Stimulated activated CD4-positive, alpha-beta T cell treated with anti-CD3 and anti-CD28 coated beads, Interleukin-1b, Interleukin-23, amount 100 ng/mL, for 48 hours (primary cell): ENCODE results near the gene CFAP68.

Experiments
- DNase-seq: peaks from one replicate; pipeline ENCODE4 v3.0.0-alpha.2; 2020

The CFAP68 gene, protein sequence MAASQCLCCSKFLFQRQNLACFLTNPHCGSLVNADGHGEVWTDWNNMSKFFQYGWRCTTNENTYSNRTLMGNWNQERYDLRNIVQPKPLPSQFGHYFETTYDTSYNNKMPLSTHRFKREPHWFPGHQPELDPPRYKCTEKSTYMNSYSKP

DNA sequence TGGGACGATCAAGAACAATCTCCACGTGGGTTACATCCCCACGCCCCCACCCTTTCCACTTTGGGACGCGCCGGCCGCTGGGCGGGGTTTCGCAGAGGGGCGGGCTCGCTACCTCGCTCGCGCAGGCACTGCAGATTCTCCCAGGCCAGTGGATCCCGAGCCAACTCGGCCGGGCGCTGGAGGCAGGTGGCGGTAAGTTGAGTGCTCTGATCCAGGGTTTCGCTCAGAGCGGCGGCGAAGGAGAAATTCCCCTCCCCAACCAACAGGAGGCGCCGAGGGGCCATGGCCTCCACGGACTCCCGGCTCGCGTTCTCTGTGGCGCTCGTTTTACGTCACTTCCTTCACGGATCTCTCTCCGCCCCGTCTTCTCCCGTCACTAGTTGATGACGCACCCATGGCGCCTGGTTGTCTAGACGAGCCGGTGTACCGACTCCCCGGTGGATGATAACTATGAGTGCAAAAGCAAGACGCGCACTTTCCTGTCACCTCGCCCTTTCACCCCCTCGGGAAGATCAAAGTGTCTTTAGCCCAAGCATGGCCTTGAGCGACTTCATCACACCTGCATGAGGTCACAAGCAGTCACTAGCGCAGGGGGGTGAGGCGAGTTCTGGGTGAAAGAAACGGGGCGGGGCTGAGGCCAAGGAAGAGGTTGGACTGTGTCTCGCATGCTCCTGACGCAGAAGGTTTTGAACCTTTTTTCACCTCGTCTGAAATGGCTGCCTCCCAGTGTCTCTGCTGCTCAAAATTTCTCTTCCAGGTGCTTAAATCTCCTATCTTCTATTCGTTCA is at the start of gene CFAP68, which contains the start of gene FDXACB1:
TSS of gene CFAP68 (plus strand) at position 693 of the 788 bp plus-strand sequence. CDS start at position 713, 20 bp downstream.
TSS of gene FDXACB1 (minus strand) at position 317 of the 788 bp plus-strand sequence. CDS start at position 284, 33 bp downstream.
- peak; percentile 95 for DNase-seq

DNA sequence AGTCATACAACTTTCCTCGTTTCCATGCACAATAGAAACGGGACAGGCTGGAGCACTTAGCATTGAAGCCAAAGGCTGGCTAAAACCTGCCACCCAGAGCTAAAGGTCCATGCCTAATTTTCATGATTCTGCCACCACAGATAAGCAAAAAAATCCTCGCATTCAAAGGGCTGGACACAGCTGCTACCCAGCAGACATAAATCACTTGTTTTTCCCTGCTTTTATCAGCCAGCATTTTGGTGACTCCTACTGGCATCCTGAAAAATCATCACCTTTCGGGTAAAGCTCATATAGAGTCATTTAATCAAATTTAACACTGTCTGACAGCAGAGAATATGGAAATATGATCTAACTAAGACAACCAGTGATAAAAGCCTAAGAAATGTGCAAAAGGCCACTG is 45.8 kb upstream of the CFAP68 start:
- DNase-seq: no peak

DNA sequence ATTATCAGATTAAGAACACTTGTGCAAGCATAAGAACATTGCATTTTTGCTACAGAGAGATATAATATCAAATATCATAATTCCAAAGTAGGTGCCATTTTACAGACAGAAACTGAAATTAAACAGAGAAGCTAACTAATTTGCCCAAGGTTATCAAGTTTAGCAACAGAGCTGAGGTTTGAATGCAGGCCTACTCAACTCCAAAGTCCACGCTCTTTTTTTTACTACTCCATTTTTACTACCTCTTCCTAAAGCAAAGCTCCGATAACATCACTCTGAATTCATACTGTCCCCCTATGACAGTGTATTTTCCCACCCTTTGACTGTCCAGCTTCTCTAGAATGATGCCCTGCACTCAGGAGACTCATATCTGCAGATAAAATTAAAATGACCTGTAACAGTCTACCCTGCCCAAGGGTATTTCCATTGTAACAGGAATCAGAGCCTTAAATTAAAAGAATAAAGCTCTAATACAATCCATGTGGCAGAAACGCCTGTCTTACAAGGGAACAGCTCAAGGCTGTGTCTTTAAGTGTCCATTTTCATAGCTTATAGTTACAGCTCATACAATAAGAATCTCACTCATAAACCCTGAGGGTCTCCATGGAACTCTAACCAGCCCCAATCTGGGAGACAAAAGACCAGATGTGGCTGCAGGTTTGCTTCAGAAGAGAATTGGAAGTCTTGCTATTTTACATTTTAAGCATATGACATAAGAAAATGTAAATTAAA is 44.7 kb upstream of the CFAP68 start:
- no peak for DNase-seq

DNA sequence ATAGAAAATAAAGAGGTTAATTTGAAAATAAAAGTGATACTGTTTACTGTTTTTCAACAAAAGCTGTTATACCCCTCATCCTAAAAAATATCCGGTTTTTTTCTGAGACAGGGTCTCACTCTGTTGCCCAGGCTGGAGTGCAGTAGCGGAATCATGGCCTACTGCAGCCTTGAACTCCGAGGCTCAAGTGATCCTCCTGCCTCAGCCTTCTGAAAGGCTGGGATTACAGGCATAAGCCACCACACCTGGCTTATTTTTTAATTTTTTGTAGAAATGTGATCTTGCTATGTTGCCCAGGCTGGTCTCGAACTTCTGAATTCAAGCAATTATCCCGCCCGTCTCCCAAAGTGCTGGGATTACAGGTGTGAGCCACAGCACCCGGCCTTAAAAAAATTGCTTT is 43.7 kb upstream of the CFAP68 start:
- DNase-seq: no peak

DNA sequence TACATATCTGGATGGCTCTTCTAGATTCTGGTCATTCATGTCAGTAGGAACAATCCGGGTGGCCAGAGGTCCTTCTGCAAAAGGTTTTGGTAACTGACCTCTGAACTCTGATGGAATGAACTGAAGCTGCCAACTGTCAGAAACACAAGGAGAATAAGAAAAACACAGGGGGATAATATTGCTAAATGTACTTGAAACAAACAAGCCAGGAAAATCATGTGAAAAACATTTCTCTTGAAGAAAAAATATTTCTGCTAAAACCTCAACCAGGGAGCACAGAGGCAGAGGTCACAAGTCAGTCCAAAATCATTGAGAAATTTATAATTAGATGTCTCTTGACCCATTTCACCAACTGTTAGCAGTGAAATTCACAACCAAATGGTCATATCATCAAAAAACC is 43.2 kb upstream of the CFAP68 start:
- no peak for DNase-seq

DNA sequence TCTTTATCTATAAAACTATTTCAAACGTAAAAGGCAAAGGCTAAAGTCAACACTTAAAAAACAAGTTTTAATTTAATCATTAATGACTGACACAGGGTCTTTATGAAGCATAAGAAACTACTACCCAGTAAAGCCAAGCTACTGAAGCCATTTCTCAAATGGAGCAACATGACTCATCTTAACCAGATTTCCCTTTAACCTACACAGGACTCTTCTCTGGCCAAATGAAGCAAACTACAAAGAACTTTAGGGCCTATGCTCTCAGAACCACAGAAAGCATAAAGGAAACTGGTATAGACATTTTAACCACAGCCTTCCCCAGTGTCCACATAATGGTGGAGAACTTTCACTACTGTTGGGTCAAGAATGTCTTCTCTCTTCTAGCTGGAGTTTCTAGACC is 42.6 kb upstream of the CFAP68 start:
- DNase-seq: no peak

DNA sequence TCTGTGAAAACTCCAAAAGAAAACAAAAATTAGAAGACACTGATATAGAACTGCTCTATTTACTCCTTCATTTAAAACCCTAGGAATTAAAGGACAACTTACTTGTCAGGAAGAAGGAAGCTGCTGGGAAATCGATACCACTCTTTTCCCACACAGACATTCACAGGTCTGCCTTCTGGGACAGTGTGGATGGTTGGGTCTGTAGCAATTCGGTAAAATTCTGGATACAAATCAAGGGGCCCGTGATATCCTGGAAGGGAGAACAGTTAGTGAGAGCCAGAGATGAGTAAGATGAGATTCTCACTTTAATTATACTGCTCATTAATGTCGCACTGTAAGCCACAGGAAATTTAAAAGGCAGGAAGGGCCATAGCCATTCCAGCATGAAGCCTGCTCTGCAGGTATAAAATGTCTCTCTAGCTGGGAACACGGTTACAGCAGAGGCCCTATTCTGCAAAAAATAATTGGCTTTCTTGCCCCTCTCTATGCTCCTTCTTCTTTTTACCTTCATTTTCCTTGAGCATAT is 41.9 kb upstream of the CFAP68 start:
- DNase-seq: no peak

DNA sequence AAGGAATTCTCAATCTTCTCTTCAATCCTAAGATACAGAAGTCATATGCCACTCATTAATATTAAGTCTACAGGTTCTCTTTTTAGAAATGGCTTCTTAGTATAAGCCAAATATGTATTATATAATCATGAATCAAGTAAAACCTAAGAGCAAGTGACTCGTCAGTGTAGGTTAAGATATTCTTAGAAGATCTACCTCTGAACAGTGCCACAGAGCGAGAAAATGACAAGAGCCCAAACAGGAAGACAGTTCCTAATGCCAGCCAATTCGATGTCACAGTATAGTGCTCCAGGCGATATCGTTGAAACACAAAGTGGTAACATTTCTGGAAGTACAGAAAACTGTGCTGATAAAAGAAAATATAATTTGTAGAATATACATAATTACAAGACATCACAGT is 41.3 kb upstream of the CFAP68 start:
- DNase-seq: no peak

DNA sequence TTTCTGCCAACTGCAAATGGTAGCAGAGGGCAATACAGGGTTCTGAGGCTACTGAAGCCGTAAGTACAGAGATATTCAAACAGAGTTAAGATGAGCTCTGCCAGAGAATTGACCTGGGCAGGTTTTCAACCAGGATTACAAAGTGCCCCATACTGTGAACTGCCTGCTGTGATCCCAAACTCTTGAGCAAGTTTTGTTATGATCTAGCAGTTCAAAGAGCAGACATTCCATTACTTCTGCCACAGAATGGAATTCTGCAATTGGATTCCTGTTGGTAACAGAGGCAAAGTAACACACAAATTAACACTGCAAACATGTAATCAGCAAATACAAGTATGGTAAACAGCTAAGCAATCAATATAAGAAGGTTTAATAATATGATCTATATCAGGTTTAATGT is 39.2 kb upstream of the CFAP68 start:
- DNase-seq: no peak

DNA sequence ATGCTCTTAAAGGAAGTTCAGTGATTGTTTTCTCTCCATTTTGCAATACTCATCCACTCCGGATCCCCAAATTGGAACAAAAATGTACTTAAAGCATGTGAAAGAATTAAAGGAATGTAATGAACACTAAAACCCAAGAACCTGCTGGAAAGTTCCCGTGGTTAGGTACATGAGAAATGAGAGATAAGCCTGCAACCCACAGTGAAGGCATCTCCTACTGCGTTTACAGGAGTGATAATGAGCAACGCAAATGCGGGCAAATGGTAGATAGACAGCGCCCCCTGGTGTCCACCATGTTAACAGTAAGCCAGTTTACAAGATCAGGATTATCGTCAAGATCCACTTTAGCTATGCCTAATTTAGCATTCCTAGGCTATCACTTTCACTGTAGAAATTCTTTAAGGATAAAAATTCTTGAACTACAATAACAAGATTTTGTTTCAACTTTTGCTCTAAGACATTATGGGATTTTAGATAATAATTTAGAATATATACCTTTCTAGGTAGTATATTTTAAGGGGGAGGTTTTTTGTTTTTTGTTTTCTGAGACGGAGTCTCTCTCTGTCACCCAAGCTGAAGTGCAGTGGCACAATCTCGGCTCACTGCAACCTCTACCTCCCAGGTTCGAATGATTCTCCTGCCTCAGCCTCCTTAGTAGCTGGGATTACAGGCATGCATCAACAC is 37.8 kb upstream of the CFAP68 start:
- peak; percentile 85 for DNase-seq

DNA sequence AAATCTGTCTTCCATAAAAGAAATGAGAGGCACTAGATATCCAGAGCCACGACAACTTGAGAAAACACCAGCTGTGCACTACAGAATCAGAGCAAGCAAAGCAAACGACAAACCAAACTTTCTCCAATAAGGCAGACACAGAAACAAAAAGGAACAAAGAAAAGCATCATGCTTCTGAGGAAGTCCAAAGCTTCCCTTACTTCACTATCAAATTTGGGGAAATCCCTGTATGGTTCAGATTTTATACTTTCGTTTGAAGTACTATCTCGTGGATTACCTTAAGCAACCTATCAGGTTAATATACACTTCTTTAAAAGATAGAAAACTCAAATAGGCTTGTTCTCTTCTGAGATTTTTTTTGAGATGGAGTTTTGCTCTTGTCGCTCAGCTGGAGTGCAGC is 35.7 kb upstream of the CFAP68 start:
- no peak for DNase-seq

DNA sequence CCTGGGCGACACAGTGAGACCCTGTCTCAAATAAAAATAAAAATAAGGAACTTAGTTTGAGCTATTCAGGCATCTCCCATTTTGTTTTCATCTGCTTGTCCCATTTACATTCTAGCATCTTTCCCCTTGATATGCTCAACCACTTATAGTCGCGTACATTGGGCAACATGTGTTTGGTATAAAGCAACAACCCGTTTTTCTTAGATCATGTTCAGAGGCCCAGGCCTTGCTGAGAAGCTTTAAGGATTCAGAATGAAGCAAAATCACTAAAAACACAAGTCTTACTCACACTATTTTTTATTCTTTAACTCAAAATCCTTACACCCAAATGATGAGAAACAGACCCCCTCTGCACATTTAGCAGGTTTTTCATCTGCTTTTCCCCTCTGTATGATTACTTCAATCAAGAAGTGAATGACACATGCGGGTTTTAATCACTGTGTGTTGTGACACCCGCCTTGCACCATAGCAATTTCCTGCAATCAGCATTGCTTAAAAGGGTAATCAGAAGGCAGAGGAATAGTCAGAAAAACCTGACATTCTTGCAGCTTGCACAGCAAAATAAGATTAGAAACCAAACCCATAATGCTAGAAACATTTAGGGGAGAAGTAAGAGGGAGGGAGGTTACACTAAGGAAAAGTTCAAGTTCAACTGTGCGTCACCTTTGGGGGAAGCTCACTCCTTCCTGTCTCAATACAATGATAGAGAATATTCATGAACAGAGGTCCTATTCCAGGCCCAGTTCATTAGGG is 33.9 kb upstream of the CFAP68 start:
- DNase-seq: no peak

DNA sequence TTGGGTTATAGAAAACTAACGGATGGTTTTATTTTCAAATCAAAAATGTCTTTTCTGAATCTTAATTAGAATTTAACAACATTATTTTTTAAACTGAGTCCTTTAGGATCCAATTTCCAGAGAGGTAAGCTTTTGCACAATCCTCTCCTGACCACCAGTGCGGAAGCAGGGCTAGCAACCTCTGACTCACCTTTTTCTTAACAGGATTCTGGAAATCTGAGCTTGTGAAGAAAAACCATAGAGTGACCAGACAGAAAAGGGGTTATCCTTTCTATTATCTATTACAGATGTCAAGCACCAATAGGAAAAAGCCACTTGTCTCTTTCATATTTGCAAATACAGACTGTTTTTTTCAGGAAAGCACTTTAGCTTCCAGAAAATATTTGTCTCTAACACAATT is 33.3 kb upstream of the CFAP68 start:
- DNase-seq: no peak

DNA sequence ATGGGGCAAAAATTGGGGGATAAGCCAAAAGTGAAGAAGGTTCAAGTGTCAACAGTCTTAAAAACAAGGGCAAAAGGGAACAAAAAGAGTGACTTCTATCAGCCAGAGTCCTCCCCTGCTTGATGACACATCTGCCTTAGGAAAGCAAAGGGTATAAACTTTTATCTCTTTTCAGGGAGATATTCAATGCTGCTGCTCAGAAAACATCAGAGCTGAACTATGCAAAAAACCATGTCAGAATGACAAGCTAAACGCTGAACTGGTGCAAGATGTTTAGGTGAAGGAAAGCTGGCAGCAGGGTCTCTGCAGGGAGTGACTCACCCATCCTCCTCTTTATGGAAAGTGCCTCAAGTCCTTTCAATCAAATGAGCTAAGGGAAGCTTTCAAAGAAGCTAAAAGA is 32.7 kb upstream of the CFAP68 start:
- DNase-seq: no peak

DNA sequence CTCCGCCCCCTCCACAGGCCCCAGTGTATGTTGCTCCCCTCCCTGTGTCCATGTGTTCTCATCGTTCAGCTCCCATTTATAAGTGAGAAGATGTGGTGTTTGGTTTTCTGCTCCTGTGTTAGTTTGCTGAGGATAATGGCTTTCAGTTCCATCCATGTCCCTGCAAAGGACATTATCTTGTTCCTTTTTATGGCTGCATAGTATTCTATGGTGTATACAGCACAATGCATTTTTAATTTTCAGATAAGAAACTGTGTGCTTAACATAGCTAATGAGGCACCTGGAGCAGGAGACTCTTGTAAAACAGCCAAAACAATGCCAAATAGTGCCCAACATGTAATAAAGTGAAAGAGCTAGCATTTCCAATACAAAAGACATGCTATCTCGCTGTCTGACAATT is 29.7 kb upstream of the CFAP68 start:
- DNase-seq: no peak

DNA sequence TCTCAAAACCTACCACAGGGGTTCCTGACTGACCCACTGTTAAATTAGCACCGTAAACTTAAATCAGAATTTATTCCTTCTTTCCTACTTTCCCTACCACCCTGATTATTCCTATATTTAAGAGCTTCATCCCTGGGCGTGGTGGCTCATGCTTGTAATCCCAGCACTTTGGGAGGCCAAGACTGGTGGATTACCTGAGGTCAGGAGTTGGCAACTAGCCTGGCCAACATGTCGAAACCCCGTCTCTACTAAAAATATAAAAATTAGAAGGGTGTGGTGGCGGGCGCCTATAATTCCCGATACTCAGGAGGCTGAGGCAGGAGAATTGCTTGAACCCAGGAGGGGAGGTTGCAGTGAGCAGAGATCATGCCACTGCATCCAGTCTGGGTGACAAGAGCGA is 28.3 kb upstream of the CFAP68 start:
- DNase-seq: no peak

DNA sequence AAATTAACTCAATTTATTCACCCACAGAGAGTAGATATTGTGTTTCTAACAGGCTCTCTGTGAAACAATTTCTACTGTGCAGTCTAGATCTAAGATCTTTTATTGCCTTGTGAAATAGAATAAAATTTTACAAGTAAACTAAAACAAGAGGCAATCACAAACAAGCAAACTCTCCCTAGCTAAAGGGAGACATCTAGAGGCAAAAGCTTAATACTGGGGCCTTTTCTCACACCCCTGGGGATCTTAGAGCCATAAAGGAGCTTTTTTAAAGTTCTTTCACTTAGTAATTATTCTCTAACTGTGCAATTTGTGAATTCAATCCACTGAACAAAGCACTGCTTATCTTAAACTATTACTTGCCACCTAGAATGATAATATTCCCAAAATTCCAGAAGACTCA is 27.7 kb upstream of the CFAP68 start:
- no peak for DNase-seq

DNA sequence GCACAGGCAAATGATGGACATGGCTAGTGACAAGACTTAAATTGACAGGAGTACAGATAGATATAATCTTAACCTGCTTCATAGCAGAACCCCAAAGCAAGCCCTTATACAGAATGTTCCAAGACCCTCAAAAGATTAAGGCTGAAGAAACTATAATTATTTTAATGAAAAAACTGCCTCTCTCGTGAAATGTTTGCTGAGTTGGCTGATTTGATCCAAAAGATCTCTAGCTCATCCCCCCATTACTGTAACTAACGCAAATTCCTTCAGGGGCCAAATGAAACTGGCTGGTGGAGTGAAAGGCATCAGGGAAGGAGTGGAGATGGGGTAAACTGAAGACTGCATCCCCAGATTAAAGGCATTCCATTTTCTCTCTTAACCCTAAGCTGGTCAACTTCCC is 27.2 kb upstream of the CFAP68 start:
- DNase-seq: no peak

DNA sequence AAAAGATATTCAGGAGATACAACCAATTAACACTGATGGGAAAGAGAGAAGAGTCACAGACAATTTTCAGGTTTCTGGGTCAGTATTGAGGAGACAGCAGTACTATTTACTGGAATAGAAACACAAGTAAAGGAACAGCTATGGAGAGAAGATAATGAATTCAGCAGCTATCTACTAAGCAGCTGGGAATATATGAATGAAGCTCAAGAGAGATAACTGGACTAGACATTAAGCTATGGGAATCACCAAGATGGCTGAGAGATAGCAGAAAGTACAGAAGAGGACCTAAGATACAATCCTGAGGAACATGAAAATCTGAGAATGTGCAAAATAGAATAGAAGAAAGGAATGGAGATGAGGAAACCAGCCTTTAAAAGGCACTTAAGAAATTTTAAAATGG is 23.8 kb upstream of the CFAP68 start:
- DNase-seq: no peak

DNA sequence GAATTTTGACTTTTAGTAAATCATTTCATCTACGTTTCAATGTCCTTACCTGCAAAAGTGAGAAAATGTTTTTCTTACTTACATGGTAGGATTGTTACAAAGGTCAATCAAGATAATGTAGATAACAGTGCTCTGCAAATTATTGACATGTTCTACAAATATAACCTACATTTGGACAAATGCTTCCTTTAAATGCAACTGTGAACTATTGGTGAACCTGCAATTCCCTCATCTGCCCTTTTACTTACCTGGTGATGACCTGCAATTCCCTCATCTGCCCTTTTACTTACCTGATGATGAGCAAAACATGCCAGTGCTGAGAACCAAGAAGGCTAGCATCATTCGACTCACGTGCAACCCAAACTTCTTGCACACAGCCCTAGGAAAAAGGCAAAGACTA is 19.1 kb upstream of the CFAP68 start:
- DNase-seq: no peak

DNA sequence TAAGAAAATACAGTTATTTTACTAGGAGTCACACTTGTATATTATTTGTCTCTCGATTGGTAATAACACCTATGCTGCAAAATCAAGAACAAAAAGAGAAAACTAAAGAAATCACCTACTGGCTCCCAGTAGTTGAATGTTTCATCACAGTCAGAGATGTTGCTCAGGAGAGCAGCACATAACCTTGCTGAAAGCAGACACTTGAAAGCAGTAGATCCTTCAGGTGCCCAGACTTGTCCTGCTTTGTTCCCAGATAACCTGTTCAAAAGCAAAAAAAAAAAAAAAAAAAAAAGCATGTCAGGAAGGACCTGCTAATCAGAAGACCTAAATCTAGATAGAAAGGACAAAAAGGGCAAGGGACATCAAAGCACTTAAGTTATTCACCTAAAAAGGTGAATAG is 9.2 kb upstream of the CFAP68 start:
- no peak for DNase-seq

DNA sequence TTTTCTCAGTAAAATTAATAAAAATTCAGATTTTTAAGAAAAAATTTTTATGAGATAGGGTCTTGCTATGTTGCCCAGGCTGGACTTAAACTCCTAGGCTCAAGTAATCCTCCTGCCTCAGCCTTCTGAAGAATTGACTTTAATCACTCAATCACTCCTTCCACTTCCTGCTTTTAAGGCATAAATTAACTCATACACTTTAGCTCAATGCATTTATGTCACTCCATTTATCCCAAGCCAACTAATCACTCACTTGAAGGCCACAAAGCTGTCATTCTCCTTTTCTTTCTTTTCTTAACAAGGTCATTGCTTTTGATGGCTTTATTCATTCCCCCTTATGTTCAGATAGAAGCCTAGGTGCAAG is 8.8 kb upstream of the CFAP68 start:
- DNase-seq: no peak
